A549 (cell line): ENCODE data around the gene PPP2R2D. TPM values are rescaled to one million over a fixed set of nuclear protein-coding genes. Genes with fewer than 3 reads are reported as not detected.

ENCODE experiments used
- ATAC-seq, 2 experiments: fragments of 200-7000 bp in 1 of 2; fragments of >200 bp in 1 of 2; cut with Nextera tagmentation in 1 of 2; cut with Tn5 transposase in 1 of 2; 3 replicates each; pipeline versions ENCODE4 v1.8.0 to v1.9.1; 2018 to 2020; ENCODE audit warnings: mild to moderate bottlenecking in 1 of 2, moderate library complexity in 1 of 2
- CTCF ChIA-PET: fragments of 300-600 bp; sonication (Branson Sonifier 250); formaldehyde crosslinking; extraction: SDS; loops from one replicate; lab custom pipeline; 2021; ENCODE audit warnings: antibody characterized with exemption, inconsistent platforms; lab: Yijun Ruan, JAX
- POLR2A ChIA-PET: fragments of 350-600 bp; formaldehyde crosslinking; extraction: SDS; loops from one replicate; lab custom pipeline; 2021; ENCODE audit warnings: antibody characterized with exemption, inconsistent platforms; lab: Yijun Ruan, JAX
- DNase-seq, 2 experiments: peaks; one replicate each; pipeline versions ENCODE4 v3.0.0 to v3.0.0-alpha.2; 2011 to 2016; ENCODE audit warnings: low read depth in 1 of 2, low spot score in 1 of 2
- FAIRE-seq: peaks from 2 replicates; lab custom pipeline; 2011; peaks lifted over from hg19 to GRCh38; lab: Jason Lieb, UNC
- H3K27ac ChIP-seq, 2 experiments: fragments of >200 bp; sonication (Bioruptor Twin); formaldehyde crosslinking; 3 replicates each; pipeline ENCODE4 v1.5.1; 2016 to 2017
- H3K4me1 ChIP-seq: fragments of >200 bp; sonication (Bioruptor Twin); formaldehyde crosslinking; 3 replicates; pipeline ENCODE4 v1.6.1; 2016
- H3K4me2 ChIP-seq: fragments of >200 bp; sonication (Bioruptor Twin); formaldehyde crosslinking; 3 replicates; pipeline ENCODE4 v1.6.1; 2016
- H3K4me3 ChIP-seq: fragments of >200 bp; sonication (Bioruptor Twin); formaldehyde crosslinking; 3 replicates; pipeline ENCODE4 v1.5.1; 2016
- H3K9me3 ChIP-seq: fragments of >200 bp; sonication (Bioruptor Twin); formaldehyde crosslinking; 3 replicates; pipeline ENCODE4 v1.6.1; 2016
- CTCF ChIP-seq: fragments of >200 bp; sonication (Bioruptor Twin); formaldehyde crosslinking; IDR thresholded peaks from 3 replicates; pipeline ENCODE4 v1.5.1; 2016
- EP300 ChIP-seq, 2 experiments: fragments of >200 bp; sonication (Bioruptor Twin); formaldehyde crosslinking; IDR thresholded peaks; 2 replicates in 1 of 2; 3 replicates in 1 of 2; pipeline ENCODE4 v1.6.1; 2016 to 2017
- HDAC2 ChIP-seq: fragments of 200-600 bp; sonication (generic); IDR thresholded peaks from 2 replicates; pipeline ENCODE4 v1.6.1; 2016
- HEYL ChIP-seq: fragments of 250-450 bp; sonication (Bioruptor Pico); IDR thresholded peaks from 2 replicates; pipeline ENCODE4 v1.8.0; 2021; ENCODE audit warnings: mild to moderate bottlenecking, moderate library complexity
- HMGXB4 ChIP-seq: fragments of 250-450 bp; sonication (Bioruptor Pico); IDR thresholded peaks from 2 replicates; pipeline ENCODE4 v1.5.0; 2021; ENCODE audit warnings: mild to moderate bottlenecking, moderate library complexity, borderline replicate concordance
- HOXA7 ChIP-seq: fragments of 250-450 bp; sonication (Bioruptor Pico); IDR thresholded peaks from 2 replicates; pipeline ENCODE4 v1.5.0; 2020; ENCODE audit warnings: mild to moderate bottlenecking, moderate library complexity
- HOXB5 ChIP-seq: fragments of 250-450 bp; sonication (Bioruptor Pico); IDR thresholded peaks from 2 replicates; pipeline ENCODE4 v1.5.0; 2020; ENCODE audit warnings: mild to moderate bottlenecking, moderate library complexity
- MAX ChIP-seq: IDR thresholded peaks from 2 replicates; pipeline ENCODE4 v1.6.1; 2012
- NR3C1 ChIP-seq: fragments of >200 bp; sonication (Bioruptor Twin); formaldehyde crosslinking; IDR thresholded peaks from 3 replicates; pipeline ENCODE4 v1.6.1; 2017
- REST ChIP-seq: fragments of 200-600 bp; sonication (generic); IDR thresholded peaks from 2 replicates; pipeline ENCODE4 v1.6.1; 2016; ENCODE audit warnings: antibody characterized with exemption, mild to moderate bottlenecking, moderate library complexity
- TFCP2L1 ChIP-seq: fragments of 250-450 bp; sonication (Bioruptor Pico); IDR thresholded peaks from 2 replicates; pipeline ENCODE4 v1.5.0; 2021; ENCODE audit warnings: mild to moderate bottlenecking
- TP53 ChIP-seq: fragments of 250-450 bp; sonication (Bioruptor Pico); IDR thresholded peaks from 2 replicates; pipeline ENCODE4 v1.5.0; 2021; ENCODE audit warnings: mild to moderate bottlenecking, moderate library complexity
- USF2 ChIP-seq: fragments of 450-650 bp; IDR thresholded peaks from 2 replicates; pipeline ENCODE4 v1.6.1; 2014; ENCODE audit warnings: antibody characterized with exemption
- ZNF302 ChIP-seq: fragments of 250-450 bp; sonication (Bioruptor Pico); IDR thresholded peaks from 2 replicates; pipeline ENCODE4 v1.9.0; 2021; ENCODE audit warnings: inconsistent platforms, mild to moderate bottlenecking, moderate library complexity
- ZSCAN20 ChIP-seq: fragments of 250-450 bp; sonication (Bioruptor Pico); IDR thresholded peaks from 2 replicates; pipeline ENCODE4 v1.8.0; 2022; ENCODE audit warnings: mild to moderate bottlenecking, moderate library complexity
- WGBS: methylation state at CpG from one replicate; pipeline ENCODE4 v1.1.6; 2017; ENCODE audit errors: missing lambda C conversion rate; 5-methylcytosine and 5-hydroxymethylcytosine counted together
- polyA plus RNA-seq, 4 experiments: library from polyadenylated mRNA; depleted of rRNA in 3 of 4; stranded (reverse); fragments of >200 nt; fragmentation: RNase III in 1 of 4; extraction: RNeasy Plus Mini Kit Qiagen cat#74134 plus additional on column Dnase treatment in 1 of 4; gene quantifications; 2 replicates in 3 of 4; 3 replicates in 1 of 4; pipeline ENCODE4 v1.2.3, GENCODE V29; 2011 to 2017

PPP2R2D gene
- polyA plus RNA-seq, 2 of the 4 experiments (the other 2 are of a cell fraction), result 23.9 to 36.0 TPM

- Histone ChIP-seq H3K27ac (peak overlapping the region in 1 of 2 experiments; percentile 12; a peak in 2 of 6 replicates), H3K4me1 (peaks cover 73% of the 10 kb centered on the region)
- no peak for TF ChIP-seq TFCP2L1 (CRISPR knock-in tag)
- TF ChIP-seq NR3C1, result no peak
- TF ChIP-seq HDAC2, result no peak
- 0 out of 2 replicates have a peak, but pooled peaks have one; percentile 26 for TF ChIP-seq USF2
- TF ChIP-seq HEYL (CRISPR knock-in tag), result no peak
- no peak for TF ChIP-seq ZNF302
- TF ChIP-seq, all 56 proteins: peak for 1
- DNase-seq, result no peak
- ChIA-PET POLR2A (no interaction called here), CTCF (interaction anchor here (1.0 to 2.7 kb wide), 4 partner anchors 17 to 238 kb away, joined by 3 to 12 read pairs (median 3); no protein-coding TSS in a partner anchor)
- WGBS, result 85% methylated on average over 5 of the region's 5 CpGs
- Histone ChIP-seq H3K9me3 (no peaks in the 10 kb centered on the region), H3K4me3 (no peak overlapping the region), H3K4me2 (peak overlapping the region; percentile 50; the same call in 2 of the 3 replicates)
- no peak for FAIRE-seq
- no peak for ATAC-seq
These were observed 4.4 kb downstream of the PPP2R2D start for GRCh38 chr10:131905267-131905571.

GRCh38 chr10:131905603-131906268 lies 4.9 kb downstream of the PPP2R2D start:
- peak overlapping the region in 1 of 2 experiments; percentile 12; a peak in 2 of 6 replicates for H3K27ac ChIP-seq
- WGBS, result 93% methylated on average over 17 of the region's 17 CpGs
- no peaks in the 10 kb centered on the region for H3K9me3 ChIP-seq
- H3K4me2 ChIP-seq, result peak overlapping the region; percentile 50
- DNase-seq, result no peak
- H3K4me1 ChIP-seq, result peaks cover 73% of the 10 kb centered on the region
- CTCF ChIA-PET, result interaction anchor here (1.0 to 2.7 kb wide), 6 partner anchors 16 to 117 kb away, joined by 3 to 12 read pairs (median 4); no protein-coding TSS in a partner anchor
- TF ChIP-seq CTCF (no peak), ZSCAN20 (CRISPR knock-in tag) (no peak), HOXA7 (no peak), MAX (no peak), EP300 (IDR thresholded peaks at IDR 0.05) (no peak), REST (no peak), HOXB5 (CRISPR knock-in tag) (no peak)
- no peak overlapping the region for H3K4me3 ChIP-seq
- no peak for FAIRE-seq
- ATAC-seq, result no peak
- POLR2A ChIA-PET, result interaction anchor here (0.8 kb wide), 1 partner anchor 41 kb away, joined by 5 read pairs; no protein-coding TSS in a partner anchor

GRCh38 chr10:131906269-131906639 lies 5.4 kb downstream of the PPP2R2D start:
- Histone ChIP-seq H3K4me2 (peak overlapping the region; percentile 50), H3K9me3 (no peaks in the 10 kb centered on the region), H3K4me1 (peaks cover 73% of the 10 kb centered on the region), H3K4me3 (no peak overlapping the region), H3K27ac (0 out of 6 replicates have a peak overlapping the region, but pooled peaks of 1 of the 2 experiments have one; percentile 12)
- POLR2A ChIA-PET, result interaction anchor here (0.8 kb wide), 1 partner anchor 41 kb away, joined by 5 read pairs; no protein-coding TSS in a partner anchor
- CTCF ChIA-PET, result interaction anchor here (1.0 to 2.3 kb wide), 5 partner anchors 16 to 117 kb away, joined by 3 to 11 read pairs (median 3); no protein-coding TSS in a partner anchor
- no peak for DNase-seq
- WGBS, result 49% methylated on average over 1 of the region's 1 CpG
- no peak for ATAC-seq
- FAIRE-seq, result no peak
- TF ChIP-seq MAX (no peak), ZSCAN20 (CRISPR knock-in tag) (no peak), HMGXB4 (CRISPR knock-in tag) (no peak), TP53 (CRISPR knock-in tag) (no peak)
